HG03354 (cell line): ENCODE data around the gene PANX1.
"Not testable (repeated sequence)": the region's sequence is repeated elsewhere in the genome, so short reads cannot be mapped to it uniquely, and the experiment has no call there.

Experiments
- ATAC-seq: cut with Tn5 transposase; IDR thresholded peaks from one replicate; pipeline ENCODE4 v1.9.1; 2021; ENCODE audit warnings: mild to moderate bottlenecking; ENCODE audit not compliant: unreplicated experiment, poor library complexity, severe bottlenecking

Gene PANX1, protein sequence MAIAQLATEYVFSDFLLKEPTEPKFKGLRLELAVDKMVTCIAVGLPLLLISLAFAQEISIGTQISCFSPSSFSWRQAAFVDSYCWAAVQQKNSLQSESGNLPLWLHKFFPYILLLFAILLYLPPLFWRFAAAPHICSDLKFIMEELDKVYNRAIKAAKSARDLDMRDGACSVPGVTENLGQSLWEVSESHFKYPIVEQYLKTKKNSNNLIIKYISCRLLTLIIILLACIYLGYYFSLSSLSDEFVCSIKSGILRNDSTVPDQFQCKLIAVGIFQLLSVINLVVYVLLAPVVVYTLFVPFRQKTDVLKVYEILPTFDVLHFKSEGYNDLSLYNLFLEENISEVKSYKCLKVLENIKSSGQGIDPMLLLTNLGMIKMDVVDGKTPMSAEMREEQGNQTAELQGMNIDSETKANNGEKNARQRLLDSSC

DNA sequence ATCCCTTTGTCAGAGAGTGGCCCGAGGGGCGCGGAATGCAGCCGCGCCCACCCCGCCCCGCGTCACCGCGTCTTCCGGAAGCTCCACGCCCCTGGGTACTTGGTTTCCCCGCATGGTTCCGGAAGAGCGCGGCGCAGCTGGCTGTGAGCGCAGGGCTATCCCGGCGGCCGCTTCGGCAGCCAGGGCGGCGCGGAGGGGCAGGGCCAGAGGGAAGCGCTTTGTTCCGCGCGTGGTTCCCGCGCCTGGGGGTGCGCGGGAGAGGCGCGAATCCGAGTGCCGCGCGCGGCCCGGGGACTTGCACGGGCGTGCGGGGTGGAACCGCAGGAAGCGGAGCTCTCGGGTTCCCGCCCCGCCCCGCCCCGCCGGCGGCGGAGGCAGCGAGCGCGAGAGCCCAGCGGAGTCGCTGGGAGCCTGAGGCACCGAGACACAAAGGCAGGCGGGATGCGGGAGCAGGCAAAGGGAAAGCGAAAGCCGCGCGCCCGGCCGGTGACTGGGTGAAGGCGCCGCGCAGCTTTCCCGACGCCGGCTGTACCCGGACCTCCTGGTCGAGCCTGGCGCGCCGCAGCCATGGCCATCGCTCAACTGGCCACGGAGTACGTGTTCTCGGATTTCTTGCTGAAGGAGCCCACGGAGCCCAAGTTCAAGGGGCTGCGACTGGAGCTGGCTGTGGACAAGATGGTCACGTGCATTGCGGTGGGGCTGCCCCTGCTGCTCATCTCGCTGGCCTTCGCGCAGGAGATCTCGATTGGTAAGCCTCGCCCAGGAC, at the start of gene PANX1:
Gene PANX1, plus strand, starts transcription at position 96 of the 766 bp plus-strand sequence. Its CDS starts 472 bp downstream, at position 568.
- peak; percentile 88 for ATAC-seq

- no peak for ATAC-seq
Observed at GRCh38 chr11:94084164-94084563, 44.5 kb upstream of the PANX1 start.

DNA sequence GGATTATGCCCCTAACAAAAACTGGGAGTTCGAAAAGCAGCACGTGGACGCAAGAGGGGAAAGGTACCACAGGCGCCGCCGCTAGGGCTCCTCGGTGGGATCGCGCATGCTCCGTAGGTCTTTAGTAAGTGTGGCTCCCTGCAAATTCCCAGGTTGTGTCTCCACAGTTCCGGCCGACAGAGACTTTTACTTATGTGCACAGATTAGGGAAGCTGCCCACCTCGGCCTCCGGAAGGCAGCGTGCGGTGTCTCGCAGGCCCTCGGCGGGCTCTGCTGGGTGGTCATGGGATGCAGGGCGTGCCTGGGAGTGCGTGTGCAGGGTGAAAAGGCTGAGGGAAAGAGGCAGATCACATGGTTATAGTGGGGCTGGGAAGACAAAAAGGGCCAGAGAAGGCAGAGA, 39.7 kb upstream of the PANX1 start:
- ATAC-seq, result no peak

DNA sequence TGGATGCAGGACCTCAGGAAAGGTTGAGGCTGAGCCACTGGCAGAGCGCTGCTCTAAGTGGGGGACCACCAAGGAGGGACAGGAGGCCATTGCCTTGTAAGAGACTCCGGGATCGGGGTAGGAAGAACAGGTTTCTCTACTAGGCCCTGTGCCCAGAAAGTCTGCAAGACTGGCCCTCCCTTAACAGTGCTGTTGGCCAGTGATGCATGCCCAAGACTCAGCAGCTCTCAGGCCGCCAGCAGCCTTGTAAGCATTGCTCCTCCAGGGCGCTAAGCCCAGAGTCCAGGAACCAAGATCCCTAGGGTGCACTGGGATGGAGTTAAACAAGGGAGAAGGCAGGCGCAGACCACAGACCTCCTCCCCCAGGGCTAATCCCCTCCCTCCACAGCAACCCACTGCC, 39.3 kb upstream of the PANX1 start:
- ATAC-seq, result no peak

- ATAC-seq, result no peak
Observed at GRCh38 chr11:94090401-94090800, 38.2 kb upstream of the PANX1 start.

GRCh38 chr11:94091091-94091490, 37.5 kb upstream of the PANX1 start:
- no peak for ATAC-seq

DNA sequence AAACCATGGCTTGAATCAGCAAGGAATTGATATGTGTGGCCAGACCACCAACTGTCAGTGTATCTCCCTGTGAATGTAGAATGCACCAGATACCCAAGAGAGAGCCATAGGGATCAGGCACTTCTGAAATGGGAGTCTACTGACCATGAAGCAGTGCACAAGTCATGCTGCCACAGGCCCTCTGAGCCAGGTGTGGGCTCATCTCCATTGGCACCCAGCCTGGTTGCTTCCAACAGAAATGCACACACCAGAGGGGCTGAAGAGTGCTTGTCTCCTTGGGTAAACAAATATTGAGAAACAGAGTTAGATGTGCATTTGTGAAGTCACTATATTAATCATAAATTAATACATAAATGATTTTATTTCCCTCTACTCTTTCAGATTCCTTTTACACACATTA, 28.4 kb upstream of the PANX1 start:
- ATAC-seq, result no peak

GRCh38 chr11:94103471-94103870, 25.2 kb upstream of the PANX1 start:
- no peak for ATAC-seq

GRCh38 chr11:94104734-94105133, 23.9 kb upstream of the PANX1 start:
- ATAC-seq, result no peak

GRCh38 chr11:94106716-94107115, 21.9 kb upstream of the PANX1 start:
- no peak for ATAC-seq

DNA sequence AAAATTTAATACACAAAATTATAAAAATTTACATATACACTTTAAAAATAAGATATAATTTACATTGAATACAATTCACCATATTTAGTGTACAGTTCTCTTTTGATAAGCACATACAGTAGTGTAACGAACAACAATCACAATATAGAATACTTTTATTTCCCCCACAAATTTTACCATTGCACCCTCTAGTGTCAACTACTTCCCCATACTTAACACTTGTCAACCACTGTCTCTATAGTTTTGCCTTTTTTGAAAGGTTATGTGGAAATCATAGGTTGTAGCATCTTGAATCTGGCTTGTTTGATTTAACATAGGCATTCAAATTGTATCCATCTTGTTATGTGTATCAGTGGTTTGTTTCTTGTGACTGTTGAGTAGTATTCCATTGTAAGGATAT, 21.3 kb upstream of the PANX1 start:
- ATAC-seq, result no peak

DNA sequence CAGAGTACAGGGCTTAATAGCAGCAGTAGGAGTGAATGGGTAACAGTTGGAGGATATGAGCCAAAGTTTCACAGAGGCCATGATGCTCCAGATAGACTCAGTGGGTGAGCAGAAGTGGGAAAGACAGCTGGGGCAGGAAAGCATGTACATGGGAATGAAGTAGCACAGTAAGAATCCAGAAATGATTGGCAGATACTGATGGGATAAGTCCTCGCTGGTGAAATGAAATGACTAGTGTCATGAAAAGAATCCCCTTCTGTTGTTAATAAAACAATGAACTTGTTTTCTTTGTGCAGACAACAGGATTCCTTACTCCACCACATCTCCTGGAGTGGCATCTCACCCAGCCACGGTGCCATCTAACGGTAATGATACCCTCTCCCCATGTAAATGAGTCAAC, 17.4 kb upstream of the PANX1 start:
- no peak for ATAC-seq

DNA sequence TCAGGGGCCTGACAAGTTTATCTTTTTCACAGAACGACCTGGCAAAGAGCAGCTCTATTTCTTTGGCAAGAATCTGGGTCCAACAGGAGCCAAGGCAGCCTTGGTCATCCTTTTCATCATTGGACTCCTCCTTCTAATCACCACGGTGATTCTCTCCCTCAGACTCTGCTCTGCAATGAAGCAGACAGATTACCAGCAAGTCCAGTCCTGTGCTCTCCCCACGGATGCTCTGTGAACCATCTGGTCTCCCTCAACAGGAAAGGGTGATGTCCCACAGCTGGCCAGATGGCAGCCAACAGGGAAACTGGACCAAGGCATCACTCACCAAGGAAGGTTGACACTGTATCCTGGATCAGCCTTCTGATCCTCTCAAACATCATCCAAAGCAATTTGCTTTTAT, 17.0 kb upstream of the PANX1 start:
- no peak for ATAC-seq

- ATAC-seq, result no peak
Observed at GRCh38 chr11:94112206-94112953, 16.3 kb upstream of the PANX1 start.

- no peak for ATAC-seq
Observed at GRCh38 chr11:94117197-94117574, 11.5 kb upstream of the PANX1 start.

DNA sequence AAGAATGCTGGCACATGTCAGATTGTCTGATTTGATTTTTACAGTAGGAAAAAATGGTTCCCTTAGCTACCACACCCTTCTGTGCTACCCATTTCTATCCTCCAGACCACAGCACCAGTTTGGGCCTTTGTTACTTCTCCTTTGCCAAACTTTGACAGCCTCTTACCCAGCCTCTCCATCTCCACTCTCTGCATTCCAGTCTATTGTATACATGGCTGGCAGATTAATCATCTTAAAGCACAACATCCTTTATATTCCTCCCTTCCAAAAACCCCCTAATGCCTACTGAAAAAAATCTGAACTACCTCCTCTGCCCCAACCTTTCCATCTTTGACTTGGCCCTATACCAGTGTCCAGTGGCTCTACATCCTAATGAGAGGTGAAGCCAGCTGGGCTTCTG, 10.8 kb upstream of the PANX1 start:
- no peak for ATAC-seq

- ATAC-seq, result not testable (repeated sequence)
Observed at GRCh38 chr11:94119676-94120075, 9.0 kb upstream of the PANX1 start.

GRCh38 chr11:94120516-94120915, 8.1 kb upstream of the PANX1 start:
- not testable (repeated sequence) for ATAC-seq

DNA sequence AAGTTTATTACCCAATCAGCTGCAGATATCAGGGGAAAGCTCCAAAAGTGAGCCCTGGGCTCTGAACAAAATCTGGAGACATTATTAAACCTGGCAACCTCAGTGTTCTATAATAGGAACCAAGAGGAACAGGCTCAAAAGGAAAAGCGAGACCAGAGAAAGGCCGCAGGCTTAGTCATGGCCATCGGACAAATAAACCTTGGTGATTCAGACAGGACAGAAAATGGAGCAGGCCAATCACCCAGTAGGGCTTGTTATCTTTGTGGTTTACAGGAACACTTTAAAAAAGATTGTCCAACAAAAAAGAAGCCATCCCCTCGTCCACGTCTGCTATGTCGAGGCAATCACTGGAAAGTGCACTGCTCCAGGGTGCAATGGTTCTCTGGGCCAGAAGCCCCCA, 7.7 kb upstream of the PANX1 start:
- ATAC-seq, result no peak

- ATAC-seq, result no peak
Observed at GRCh38 chr11:94125407-94126115, 3.1 kb upstream of the PANX1 start.
